ENCODE results near the gene HK2.

Gene HK2

GRCh38 chr2:74873678-74874640, 40.0 kb downstream of the HK2 start:
- DNase-seq (ENCODE audit: insufficient read length, low spot score) (no peak), FAIRE-seq (no peak)

DNA sequence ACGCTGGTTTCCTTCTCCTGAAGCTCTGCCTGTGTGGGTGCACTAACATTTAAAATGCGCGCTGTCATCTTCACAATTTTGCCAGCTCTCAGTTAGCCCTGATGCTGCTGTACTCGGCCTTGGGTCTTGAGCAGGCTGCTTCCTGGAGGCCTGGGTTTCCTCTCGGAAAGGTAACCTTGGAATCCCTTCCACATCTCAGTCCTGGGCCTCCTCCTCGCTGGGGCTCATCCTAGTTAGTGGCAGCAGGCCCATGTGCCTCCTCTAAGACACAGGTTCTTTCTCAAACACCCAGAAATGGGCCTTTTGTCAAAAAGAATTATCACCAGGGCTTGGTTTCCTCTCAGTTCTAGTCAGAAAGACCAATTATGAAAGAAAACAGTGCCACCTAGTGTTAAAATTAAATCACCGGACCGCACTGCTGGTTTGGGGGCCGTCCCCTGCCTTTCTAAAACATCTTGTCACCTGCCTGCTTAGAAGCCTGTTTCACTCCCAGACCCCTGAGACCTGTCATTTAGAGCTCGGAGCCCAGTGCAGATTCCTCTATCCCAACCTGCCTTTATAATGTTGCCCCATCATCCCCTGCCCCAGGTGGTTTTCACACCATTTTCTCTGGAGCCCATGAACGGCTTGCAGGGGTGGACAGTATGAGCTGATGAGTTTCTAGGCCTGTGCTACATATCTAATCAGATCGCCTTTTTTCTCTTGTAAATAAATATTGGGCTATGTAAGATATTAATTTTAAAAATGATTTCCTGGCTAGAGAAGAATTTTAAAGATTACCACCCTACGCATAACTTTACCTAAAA, 42.4 kb downstream of the HK2 start:
- peak; percentile 56 for DNase-seq (ENCODE audit: insufficient read length, low spot score)
- peak; percentile 86 for FAIRE-seq

DNA sequence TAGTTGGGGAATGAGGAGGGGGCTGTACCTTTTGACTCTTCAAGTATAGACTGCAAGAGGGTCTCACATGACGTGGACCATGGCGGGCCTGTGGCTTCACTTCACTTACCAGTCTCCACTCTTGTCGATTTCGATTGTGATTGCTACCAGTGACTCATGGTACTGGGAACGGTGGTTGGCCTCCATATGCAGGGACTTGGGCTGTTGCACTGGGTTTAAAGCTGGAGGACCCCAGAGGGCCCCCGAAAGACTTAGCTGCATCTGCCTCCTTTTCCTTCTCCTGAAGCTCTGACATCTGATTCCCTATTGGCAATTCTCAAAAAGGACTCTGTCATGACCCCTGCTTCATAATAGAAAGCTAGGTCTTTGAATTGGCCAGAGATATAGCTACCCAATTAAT, 43.4 kb downstream of the HK2 start:
- FAIRE-seq (no peak), DNase-seq (ENCODE audit: insufficient read length, low spot score) (no peak)

- FAIRE-seq = no peak
Observed at GRCh38 chr2:74877781-74878433, 44.0 kb downstream of the HK2 start.

GRCh38 chr2:74878551-74878950, 44.6 kb downstream of the HK2 start:
- no peak for DNase-seq (ENCODE audit: insufficient read length, low spot score)
- no peak for FAIRE-seq

More at GRCh38 chr2:74877781-74878433, 44.0 kb downstream of the HK2 start:
- no peak for DNase-seq (ENCODE audit: insufficient read length, low spot score)

- FAIRE-seq = no peak
- DNase-seq (ENCODE audit: insufficient read length, low spot score) = no peak
Observed at GRCh38 chr2:74880054-74880728, 46.3 kb downstream of the HK2 start.

- no peak for FAIRE-seq
- no peak for DNase-seq (ENCODE audit: insufficient read length, low spot score)
Observed at GRCh38 chr2:74881176-74881575, 47.2 kb downstream of the HK2 start.

GRCh38 chr2:74881626-74882298, 47.8 kb downstream of the HK2 start:
- no peak for DNase-seq (ENCODE audit: insufficient read length, low spot score)
- no peak for FAIRE-seq

DNA sequence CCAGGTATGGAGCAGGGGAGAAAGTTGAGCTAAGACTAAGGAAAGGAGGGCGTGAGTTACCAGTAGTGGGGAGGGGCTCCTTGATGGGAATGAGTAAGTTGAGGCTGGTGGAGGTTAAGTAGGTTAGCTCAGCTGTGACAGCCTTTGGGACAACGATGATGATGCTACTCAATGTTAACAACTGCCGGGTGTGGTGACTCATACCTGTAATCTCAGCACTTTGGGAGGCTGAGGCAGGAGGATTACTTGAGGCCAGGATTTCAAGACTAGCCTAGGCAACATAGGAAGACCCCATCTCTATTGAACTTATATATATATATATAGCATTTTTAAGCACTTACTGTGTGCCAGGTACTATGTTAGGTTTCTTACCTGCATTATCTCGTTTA, 48.4 kb downstream of the HK2 start:
- DNase-seq (ENCODE audit: insufficient read length, low spot score) (no peak), FAIRE-seq (no peak)

- no peak for FAIRE-seq
Observed at GRCh38 chr2:74883011-74883410, 49.1 kb downstream of the HK2 start.

DNA sequence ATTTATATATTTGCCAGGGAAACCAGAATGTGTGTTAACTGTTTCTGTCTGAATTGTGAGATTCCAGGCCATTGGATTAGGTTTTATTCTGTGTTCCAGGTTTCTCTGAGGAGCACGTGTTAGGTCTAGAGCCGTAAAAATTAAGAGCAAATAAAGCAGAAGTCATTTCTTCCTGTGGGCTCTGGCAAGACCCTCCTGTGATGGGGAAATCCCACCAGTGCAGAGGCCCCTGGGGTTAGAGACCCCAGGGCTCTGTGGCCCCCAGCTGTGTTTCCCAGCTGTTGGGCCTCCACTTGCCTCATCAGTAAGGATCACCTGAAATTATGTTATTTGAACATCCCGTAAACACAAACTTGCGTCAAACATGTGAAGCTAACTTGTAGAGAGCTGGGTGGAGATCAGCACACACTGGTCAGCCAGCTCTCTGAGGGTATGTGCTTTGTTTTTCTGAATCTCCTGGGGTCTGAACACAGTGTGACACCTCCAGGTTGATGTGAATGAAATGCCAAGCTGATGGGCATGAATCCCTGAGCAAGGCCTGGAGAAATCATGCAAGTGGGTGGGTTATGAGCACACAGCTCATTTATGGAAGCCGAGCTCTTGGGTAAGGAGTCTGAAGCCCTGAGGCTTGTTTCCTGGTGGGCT, 50.3 kb downstream of the HK2 start:
- DNase-seq (ENCODE audit: insufficient read length, low spot score) (no peak), FAIRE-seq (no peak)

More at GRCh38 chr2:74883011-74883410, 49.1 kb downstream of the HK2 start:
- no peak for DNase-seq (ENCODE audit: insufficient read length, low spot score)

GRCh38 chr2:74884866-74885265, 50.9 kb downstream of the HK2 start:
- FAIRE-seq = no peak

DNA sequence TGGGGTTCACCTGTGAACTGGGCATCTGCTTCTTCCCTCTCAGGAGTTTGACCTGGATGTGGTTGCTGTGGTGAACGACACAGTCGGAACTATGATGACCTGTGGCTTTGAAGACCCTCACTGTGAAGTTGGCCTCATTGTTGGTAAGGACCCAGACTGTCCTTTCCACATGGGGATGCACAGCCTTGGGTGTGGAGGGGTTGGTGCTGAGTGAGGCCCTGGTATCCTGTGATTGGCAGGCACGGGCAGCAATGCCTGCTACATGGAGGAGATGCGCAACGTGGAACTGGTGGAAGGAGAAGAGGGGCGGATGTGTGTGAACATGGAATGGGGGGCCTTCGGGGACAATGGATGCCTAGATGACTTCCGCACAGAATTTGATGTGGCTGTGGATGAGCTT, 52.3 kb downstream of the HK2 start:
- FAIRE-seq (no peak), DNase-seq (ENCODE audit: insufficient read length, low spot score) (no peak)

More at GRCh38 chr2:74884866-74885265, 50.9 kb downstream of the HK2 start:
- DNase-seq (ENCODE audit: insufficient read length, low spot score) = no peak

GRCh38 chr2:74886811-74887210, 52.9 kb downstream of the HK2 start:
- DNase-seq (ENCODE audit: insufficient read length, low spot score) (no peak), FAIRE-seq (no peak)

DNA sequence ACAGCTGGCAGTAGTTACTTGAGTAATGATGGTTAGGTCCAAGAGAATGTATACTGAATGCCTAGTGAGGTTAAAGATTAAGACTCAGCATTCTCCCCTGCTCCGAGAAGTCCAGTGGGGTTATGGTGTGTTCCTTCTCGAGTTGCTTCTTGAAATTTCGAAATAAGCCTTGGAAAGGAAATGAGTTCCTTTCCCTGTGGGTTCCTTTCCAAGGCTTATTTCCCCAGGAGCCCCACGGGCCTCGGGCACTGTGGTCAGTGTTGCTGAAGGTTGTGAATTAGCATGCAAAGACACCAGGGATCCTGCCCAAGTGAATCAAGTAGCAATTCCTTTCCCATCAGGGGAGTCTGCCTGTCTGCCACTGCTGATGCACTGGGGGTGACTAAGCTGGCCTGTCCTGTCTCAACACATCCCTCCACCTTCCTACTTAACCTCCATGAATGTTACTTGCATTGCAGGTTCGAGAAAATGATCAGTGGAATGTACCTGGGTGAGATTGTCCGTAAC, 53.6 kb downstream of the HK2 start:
- FAIRE-seq = no peak
- DNase-seq (ENCODE audit: insufficient read length, low spot score) = no peak

- DNase-seq (ENCODE audit: insufficient read length, low spot score) = no peak
- FAIRE-seq = no peak
Observed at GRCh38 chr2:74887960-74888700, 54.2 kb downstream of the HK2 start.

GRCh38 chr2:74889159-74889558, 55.2 kb downstream of the HK2 start:
- DNase-seq (ENCODE audit: insufficient read length, low spot score) = no peak
- no peak for FAIRE-seq

DNA sequence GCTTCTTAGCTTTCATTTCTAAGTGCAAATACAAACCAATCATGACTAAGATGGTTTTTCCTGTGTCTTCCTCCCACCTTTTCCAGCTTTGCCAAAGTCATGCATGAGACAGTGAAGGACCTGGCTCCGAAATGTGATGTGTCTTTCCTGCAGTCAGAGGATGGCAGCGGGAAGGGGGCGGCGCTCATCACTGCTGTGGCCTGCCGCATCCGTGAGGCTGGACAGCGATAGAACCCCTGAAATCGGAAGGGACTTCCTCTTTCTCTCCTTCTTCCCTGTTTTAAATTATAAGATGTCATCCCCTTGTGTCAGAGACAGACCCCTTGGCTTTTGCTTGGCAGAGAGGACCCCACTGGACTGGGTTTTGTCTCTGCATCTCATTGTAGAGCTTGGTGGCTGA, 56.8 kb downstream of the HK2 start:
- no peak for FAIRE-seq
- DNase-seq (ENCODE audit: insufficient read length, low spot score) = no peak

All from GM19239 (cell line).